Cardiac muscle cell (in vitro differentiated cells and primary cell): ENCODE measurements around the gene TMEM44. TPM values are rescaled to one million over a fixed set of nuclear protein-coding genes. Genes with fewer than 3 reads are reported as not detected.
"Not testable (repeated sequence)": the region's sequence is repeated elsewhere in the genome, so short reads cannot be mapped to it uniquely, and the experiment has no call there.

Experiments
- DNase-seq, 2 donors: peaks; one replicate each; pipeline versions ENCODE4 v3.0.0 to v3.0.0-alpha.2; 2010 to 2017; ENCODE audit warnings: low read depth in 1 of 2, low spot score in 1 of 2
- H3K27ac ChIP-seq: fragments of 200-600 bp; sonication (generic); 2 replicates; pipeline ENCODE4 v1.5.1; 2016
- H3K27me3 ChIP-seq: fragments of 200-600 bp; sonication (generic); 2 replicates; pipeline ENCODE4 v1.6.0; 2016; ENCODE audit warnings: control low read depth
- H3K36me3 ChIP-seq: fragments of 200-600 bp; sonication (generic); 2 replicates; pipeline ENCODE4 v1.5.1; 2016; ENCODE audit warnings: control low read depth
- H3K4me1 ChIP-seq: fragments of 200-600 bp; sonication (generic); 2 replicates; pipeline ENCODE4 v1.8.1; 2017; ENCODE audit warnings: low read depth, mild to moderate bottlenecking, mixed run types
- H3K4me3 ChIP-seq: fragments of 200-600 bp; sonication (generic); 2 replicates; pipeline ENCODE4 v1.5.1; 2016; ENCODE audit warnings: mild to moderate bottlenecking
- H3K9me3 ChIP-seq: fragments of 200-600 bp; sonication (generic); 2 replicates; pipeline ENCODE4 v1.5.1; 2017; ENCODE audit warnings: low read depth, mild to moderate bottlenecking, control low read depth
- CTCF ChIP-seq: IDR thresholded peaks from 2 replicates; pipeline ENCODE4 v1.5.1; 2012; ENCODE audit warnings: low read depth, mild to moderate bottlenecking, low read length
- polyA plus RNA-seq: library from polyadenylated mRNA; unstranded; fragments of >200 nt; fragmentation: Nextera tagmentation; extraction: Ambion mirVana; gene quantifications from 2 replicates; pipeline ENCODE4 v1.2.1, GENCODE V29; 2016
- total RNA-seq: library from RNA; depleted of rRNA; stranded (reverse); fragments of >200 nt; gene quantifications from 2 replicates; pipeline ENCODE4 v1.2.3, GENCODE V29; 2016

The TMEM44 gene
- total and polyA plus RNA-seq, 2 experiments from 2014 or later: 16.2 to 19.2 TPM

GRCh38 chr3:194632226-194632808 lies 902 bp downstream of the TMEM44 start:
- Histone ChIP-seq H3K27me3 (no peaks in the 10 kb centered on the region), H3K27ac (no peak overlapping the region), H3K9me3 (no peaks in the 10 kb centered on the region), H3K4me1 (no peaks in the 10 kb centered on the region), H3K4me3 (peak overlapping the region; percentile 64), H3K36me3 (peaks cover 5% of the 10 kb centered on the region)
- TF ChIP-seq CTCF: no peak
- DNase-seq: no peak

GRCh38 chr3:194631696-194632095 lies 1.5 kb downstream of the TMEM44 start:
- Histone ChIP-seq H3K36me3 (peaks cover 5% of the 10 kb centered on the region), H3K27ac (no peak overlapping the region), H3K9me3 (no peaks in the 10 kb centered on the region), H3K4me3 (no peak overlapping the region), H3K4me1 (no peaks in the 10 kb centered on the region), H3K27me3 (no peaks in the 10 kb centered on the region)
- no peak for TF ChIP-seq CTCF
- no peak for DNase-seq

DNA sequence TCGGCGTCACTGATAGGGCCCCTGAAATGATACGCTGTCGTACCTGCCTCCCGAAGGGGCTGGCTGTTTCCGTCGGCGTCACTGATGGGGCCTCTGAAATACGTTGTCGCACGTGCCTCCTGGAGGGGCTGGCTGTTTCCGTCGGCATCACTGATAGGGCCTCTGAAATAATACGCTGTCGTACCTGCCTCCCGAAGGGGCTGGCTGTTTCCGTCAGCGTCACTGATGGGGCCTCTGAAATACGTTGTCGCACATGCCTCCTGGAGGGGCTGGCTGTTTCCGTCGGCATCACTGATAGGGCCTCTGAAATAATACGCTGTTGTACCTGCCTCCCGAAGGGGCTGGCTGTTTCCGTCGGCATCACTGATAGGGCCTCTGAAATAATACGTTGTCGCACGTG lies 2.5 kb downstream of the TMEM44 start:
- H3K4me3 ChIP-seq, H3K36me3 ChIP-seq, DNase-seq, H3K27me3 ChIP-seq, H3K9me3 ChIP-seq, H3K4me1 ChIP-seq, H3K27ac ChIP-seq: not testable (repeated sequence)

DNA sequence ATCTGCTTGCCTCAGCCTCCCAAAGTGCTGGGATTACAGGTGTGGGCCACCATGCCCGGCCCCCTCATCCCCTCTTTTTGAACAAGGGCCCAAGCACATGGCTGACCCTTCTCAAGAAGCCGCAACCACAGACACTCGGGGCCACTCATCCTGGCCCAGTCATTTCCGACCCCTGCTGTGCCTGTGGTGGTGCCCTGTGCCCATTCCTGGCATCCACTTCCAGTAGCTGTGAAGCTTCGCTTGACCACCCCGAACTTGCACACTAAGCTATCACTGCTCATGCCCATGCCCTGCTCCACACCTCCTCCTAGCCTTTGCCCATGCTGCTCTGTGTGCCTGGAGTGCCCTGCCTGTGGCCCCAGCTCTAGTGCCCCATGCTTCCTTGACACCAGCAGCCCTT lies 8.3 kb downstream of the TMEM44 start:
- Histone ChIP-seq H3K4me3 (no peak overlapping the region), H3K9me3 (no peaks in the 10 kb centered on the region), H3K27me3 (no peaks in the 10 kb centered on the region), H3K4me1 (no peaks in the 10 kb centered on the region), H3K27ac (no peak overlapping the region), H3K36me3 (peaks cover 5% of the 10 kb centered on the region)
- DNase-seq: no peak
- TF ChIP-seq CTCF: no peak

GRCh38 chr3:194623449-194624290 lies 9.5 kb downstream of the TMEM44 start:
- H3K9me3 ChIP-seq: no peaks in the 10 kb centered on the region
- peaks cover 5% of the 10 kb centered on the region for H3K36me3 ChIP-seq
- no peak overlapping the region for H3K4me3 ChIP-seq
- no peak for DNase-seq
- no peaks in the 10 kb centered on the region for H3K27me3 ChIP-seq
- H3K27ac ChIP-seq: no peak overlapping the region
- TF ChIP-seq CTCF: no peak
- no peaks in the 10 kb centered on the region for H3K4me1 ChIP-seq
